SK-N-MC (cell line): ENCODE data around the gene TPX2.

Source experiments
- EZH2 ChIP-seq: fragments of 200-600 bp; sonication (generic); IDR thresholded peaks from one replicate; pipeline ENCODE4 v1.6.1; 2017; ENCODE audit warnings: antibody characterized with exemption
- FOXP2 ChIP-seq: optimal IDR thresholded peaks from 2 replicates; pipeline ENCODE3; 2011; ENCODE audit warnings: mild to moderate bottlenecking, moderate library complexity; ENCODE audit not compliant: insufficient read depth; ENCODE audit errors: extremely low read length, control extremely low read depth
- POLR2AphosphoS5 ChIP-seq: IDR thresholded peaks from 2 replicates; pipeline ENCODE4 v1.6.1; 2012; ENCODE audit warnings: mild to moderate bottlenecking, low read depth, low read length, borderline replicate concordance

DNA sequence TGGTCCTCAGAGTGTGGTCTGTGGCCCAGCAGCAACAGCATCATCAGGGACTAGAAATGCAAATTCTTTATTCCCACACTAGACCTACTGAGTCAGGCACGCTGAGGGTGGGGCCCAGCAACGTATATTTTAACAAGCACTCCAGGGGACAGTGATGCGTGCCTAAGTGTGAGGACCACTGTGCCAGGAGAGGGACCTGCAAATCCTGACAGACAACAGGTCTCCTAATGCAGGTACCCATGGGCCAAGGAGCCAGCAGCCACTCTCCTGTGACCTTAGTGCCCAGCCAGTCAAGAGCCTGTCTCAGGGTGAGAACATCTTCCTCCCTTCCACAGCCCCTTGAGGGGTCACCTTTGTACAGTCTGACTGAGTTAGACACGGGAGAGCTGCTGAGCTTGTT is 72.1 kb downstream of the TPX2 start:
- TF ChIP-seq POLR2AphosphoS5: no peak
- no peak for TF ChIP-seq EZH2
- no peak for TF ChIP-seq FOXP2
